ENCODE measurements around the gene PRKN.
"Not testable (repeated sequence)": the region's sequence is repeated elsewhere in the genome, so short reads cannot be mapped to it uniquely, and the experiment has no call there.

Gene PRKN

DNA sequence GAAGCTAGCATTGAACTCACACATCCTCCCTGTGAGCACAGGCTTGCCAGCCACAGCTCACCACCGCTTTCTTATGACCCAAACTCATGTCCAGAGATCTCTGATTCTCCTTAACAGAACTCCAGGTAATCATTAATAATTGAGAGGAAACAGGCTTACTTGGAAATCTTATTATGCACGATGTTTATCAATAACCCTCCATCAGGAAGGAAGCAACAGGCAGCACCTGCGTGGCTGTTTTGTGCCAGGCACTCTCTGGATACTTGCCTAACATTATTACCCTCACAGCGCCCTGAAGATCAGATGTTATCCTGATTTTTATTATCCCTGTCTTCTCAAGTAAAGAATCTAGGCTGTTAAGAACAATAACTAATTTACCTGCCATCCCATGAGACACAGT lies 306.6 kb downstream of the PRKN start:
- no peak for DNase-seq (ENCODE audit: insufficient read length, low spot score)
- TF ChIP-seq POLR2A (IDR thresholded peaks at IDR 0.05; ENCODE audit: low read depth, low read length): no peak
- no peak for FAIRE-seq

- TF ChIP-seq POLR2A (IDR thresholded peaks at IDR 0.05; ENCODE audit: low read depth, low read length): no peak
- FAIRE-seq (no peak), DNase-seq (ENCODE audit: insufficient read length, low spot score) (no peak)
These were observed 310.6 kb downstream of the PRKN start for GRCh38 chr6:162416831-162417537.

DNA sequence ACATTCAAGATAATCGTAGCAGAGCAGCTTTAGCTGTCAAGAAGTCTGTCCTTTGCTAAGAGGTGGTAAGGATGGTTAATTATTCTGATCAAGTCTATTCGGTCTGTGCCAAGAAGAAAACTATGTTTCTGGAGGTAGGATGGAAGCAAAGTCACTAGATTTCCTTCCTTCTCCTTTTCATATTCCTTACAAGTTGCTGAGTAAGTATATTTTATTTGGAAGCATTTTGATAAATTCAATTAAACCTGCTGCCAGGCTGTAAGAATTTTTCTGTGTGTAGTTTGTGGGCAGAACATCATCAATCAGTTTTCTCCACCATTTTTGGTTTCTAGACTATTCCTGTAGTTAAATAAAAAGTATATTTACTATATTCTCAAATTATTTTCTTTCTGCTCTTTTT lies 311.3 kb downstream of the PRKN start:
- DNase-seq (ENCODE audit: insufficient read length, low spot score): no peak
- no peak for TF ChIP-seq POLR2A (IDR thresholded peaks at IDR 0.05; ENCODE audit: low read depth, low read length)
- no peak for FAIRE-seq

GRCh38 chr6:162409741-162410691 lies 317.6 kb downstream of the PRKN start:
- DNase-seq (ENCODE audit: insufficient read length, low spot score) (no peak), FAIRE-seq (no peak)
- no peak for TF ChIP-seq POLR2A (IDR thresholded peaks at IDR 0.05; ENCODE audit: low read depth, low read length)

DNA sequence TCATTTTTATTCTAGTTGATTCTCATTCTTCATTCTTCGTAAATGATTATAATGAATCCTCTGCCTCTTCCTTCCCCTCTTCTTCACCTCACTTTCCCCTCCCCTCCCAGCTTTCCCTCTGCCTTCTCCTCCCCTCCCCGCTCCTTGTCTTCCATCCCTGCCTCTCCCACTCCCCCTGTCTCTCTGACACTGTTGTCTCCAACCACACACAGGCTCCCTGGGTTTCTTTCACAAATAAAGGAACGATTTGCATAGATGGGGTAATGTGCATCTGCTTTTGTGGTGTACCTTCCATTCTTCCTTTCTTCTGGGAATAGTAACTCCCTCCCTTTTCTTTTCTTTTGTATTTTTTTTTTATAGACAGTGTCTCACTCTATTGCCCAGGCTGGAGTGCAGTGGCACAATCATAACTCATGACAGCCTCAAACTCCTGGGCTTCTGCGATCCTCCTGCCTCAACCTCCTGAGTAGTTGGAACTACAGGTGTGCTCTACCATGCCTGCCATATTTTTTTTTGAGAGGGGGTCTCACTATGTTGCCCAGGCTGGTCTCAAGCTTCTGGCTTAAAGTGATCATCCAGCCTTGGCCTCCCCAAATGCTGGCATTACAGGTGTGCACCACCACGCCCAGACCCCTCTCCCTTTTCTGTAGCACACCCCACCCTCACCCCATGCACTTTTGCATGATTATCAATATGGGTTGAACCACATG lies 318.6 kb downstream of the PRKN start:
- DNase-seq (ENCODE audit: insufficient read length, low spot score) (no peak), FAIRE-seq (no peak)
- TF ChIP-seq POLR2A (IDR thresholded peaks at IDR 0.05; ENCODE audit: low read depth, low read length): no peak

- DNase-seq (ENCODE audit: insufficient read length, low spot score) (no peak), FAIRE-seq (no peak)
- no peak for TF ChIP-seq POLR2A (IDR thresholded peaks at IDR 0.05; ENCODE audit: low read depth, low read length)
These were observed 322.6 kb downstream of the PRKN start for GRCh38 chr6:162404951-162405350.

DNA sequence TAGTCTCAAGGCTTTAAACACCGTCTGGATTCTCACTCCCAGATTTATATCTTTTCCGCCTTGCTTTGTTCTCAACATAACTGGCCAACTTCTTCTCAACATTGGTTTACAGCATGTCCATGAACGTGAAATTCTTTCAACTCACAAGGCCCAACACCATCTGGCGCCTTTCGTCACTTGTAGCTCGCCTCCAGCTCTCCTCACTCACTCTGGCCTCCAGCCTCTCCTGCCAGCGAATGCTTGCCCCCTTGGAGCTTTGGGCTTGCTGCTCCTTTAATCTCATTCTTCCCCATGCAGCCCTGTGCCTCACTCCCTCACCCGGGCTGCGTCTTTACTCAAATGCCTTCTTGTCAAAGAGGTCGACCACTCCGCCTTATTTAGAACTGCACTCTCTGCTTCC lies 324.5 kb downstream of the PRKN start:
- DNase-seq (ENCODE audit: insufficient read length, low spot score) (no peak), FAIRE-seq (no peak)
- TF ChIP-seq POLR2A (IDR thresholded peaks at IDR 0.05; ENCODE audit: low read depth, low read length): no peak

GRCh38 chr6:162395181-162395580 lies 332.4 kb downstream of the PRKN start:
- FAIRE-seq: no peak
- TF ChIP-seq POLR2A (IDR thresholded peaks at IDR 0.05; ENCODE audit: low read depth, low read length): no peak

DNA sequence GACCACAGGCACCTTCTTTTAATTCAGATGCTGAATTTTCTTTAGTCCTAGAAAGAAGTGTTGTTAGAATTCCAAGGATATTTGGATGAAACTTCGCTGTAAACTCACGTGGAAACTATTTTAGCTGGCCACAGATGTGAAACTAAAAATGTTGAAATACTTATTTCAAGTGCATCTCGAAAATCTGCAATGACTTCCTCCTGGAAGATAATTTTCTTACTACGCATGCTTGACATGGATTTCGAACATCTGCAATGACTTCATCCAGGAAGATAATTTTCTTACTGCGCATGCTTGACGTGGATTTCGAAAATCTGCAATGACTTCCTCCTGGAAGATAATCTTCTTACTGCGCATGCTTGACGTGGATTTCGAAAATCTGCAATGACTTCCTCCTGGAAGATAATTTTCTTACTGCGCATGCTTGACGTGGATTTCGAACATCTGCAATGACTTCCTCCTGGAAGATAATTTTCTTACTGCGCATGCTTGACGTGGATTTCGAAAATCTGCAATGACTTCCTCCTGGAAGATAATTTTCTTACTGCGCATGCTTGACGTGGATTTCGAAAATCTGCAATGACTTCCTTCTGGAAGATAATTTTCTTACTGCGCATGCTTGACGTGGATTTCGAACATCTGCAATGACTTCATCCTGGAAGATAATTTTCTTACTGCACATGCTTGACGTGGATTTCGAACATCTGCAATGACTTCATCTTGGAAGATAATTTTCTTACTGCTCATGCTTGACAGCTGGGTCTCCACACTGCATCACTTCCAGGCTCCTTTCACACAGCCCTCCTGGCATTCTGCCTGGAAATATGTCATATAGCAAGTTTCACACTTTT lies 336.4 kb downstream of the PRKN start:
- DNase-seq (ENCODE audit: insufficient read length, low spot score); FAIRE-seq: not testable (repeated sequence)

More at GRCh38 chr6:162395181-162395580, 332.4 kb downstream of the PRKN start:
- DNase-seq (ENCODE audit: insufficient read length, low spot score): no peak

DNA sequence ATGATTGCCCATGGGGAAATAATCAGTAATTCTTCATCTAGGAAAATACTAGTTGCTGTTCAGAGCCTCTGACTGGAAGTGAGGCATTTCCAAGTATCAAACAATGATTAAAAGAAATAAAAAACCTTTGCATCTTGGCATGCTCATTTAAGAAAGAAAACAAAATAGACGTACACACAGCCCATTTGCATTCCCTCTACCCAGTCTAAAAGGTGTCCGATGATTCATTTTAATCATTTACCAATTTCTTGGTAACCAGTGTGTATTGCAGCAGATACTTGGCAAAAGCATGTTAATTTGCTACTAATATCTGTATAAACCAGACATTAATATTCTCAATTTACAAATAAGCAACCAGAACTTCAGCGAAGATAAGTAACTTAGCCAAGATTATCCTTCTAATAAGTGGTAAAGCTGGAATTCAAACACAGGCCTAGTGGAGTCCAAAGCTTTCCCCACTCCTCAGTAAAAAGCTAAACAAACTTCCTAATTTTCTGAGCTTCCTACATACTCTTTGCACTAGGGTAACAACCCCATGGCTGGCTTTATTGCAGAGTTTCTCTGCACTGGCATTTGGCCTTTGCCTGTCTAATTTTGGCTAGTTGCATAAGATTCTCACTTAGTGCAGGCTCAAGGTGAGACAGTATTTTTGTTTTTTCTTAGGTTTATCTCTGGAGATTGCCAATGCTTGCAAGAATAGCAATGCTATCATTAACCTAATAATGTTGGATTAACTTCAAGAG lies 338.1 kb downstream of the PRKN start:
- TF ChIP-seq POLR2A (IDR thresholded peaks at IDR 0.05; ENCODE audit: low read depth, low read length): no peak
- FAIRE-seq (no peak), DNase-seq (ENCODE audit: insufficient read length, low spot score) (no peak)

DNA sequence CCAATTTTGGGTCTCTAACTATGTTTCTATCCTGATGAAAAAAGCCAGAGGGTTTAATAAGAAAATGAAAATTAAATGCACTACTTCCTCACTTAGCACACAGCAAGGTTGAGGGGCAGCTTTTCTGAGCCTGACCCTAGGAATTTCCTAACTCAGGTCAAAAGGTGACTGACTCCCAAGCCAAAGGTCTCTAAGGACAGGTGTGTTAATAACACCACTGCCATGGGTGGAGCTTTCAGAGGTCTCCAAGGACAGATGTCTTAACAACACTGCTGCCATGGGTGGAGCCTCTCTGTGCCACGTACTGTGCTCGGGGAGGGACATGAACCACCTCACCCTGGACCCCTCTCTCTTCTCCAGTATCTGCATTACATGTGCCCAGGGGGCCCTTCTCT lies 339.2 kb downstream of the PRKN start:
- DNase-seq (ENCODE audit: insufficient read length, low spot score) (no peak), FAIRE-seq (no peak)
- TF ChIP-seq POLR2A (IDR thresholded peaks at IDR 0.05; ENCODE audit: low read depth, low read length): no peak

GRCh38 chr6:162387718-162388382 lies 339.7 kb downstream of the PRKN start:
- no peak for FAIRE-seq
- no peak for TF ChIP-seq POLR2A (IDR thresholded peaks at IDR 0.05; ENCODE audit: low read depth, low read length)

More at GRCh38 chr6:162387718-162388382, 339.7 kb downstream of the PRKN start:
- DNase-seq (ENCODE audit: insufficient read length, low spot score): no peak
